GM23248 (cell line): ENCODE results near the gene SCAF4.

Experiments
- EZH2 ChIP-seq: fragments of 200-600 bp; sonication (generic); IDR thresholded peaks from 2 replicates; pipeline ENCODE4 v1.6.1; 2018; ENCODE audit warnings: antibody characterized with exemption, mild to moderate bottlenecking; ENCODE audit not compliant: insufficient read depth, poor library complexity, severe bottlenecking
- EZH2phosphoT487 ChIP-seq: fragments of 200-600 bp; sonication (generic); IDR thresholded peaks from 2 replicates; pipeline ENCODE4 v1.6.1; 2018; ENCODE audit warnings: antibody characterized with exemption, moderate library complexity, mild to moderate bottlenecking, low read depth; ENCODE audit not compliant: insufficient read depth

DNA sequence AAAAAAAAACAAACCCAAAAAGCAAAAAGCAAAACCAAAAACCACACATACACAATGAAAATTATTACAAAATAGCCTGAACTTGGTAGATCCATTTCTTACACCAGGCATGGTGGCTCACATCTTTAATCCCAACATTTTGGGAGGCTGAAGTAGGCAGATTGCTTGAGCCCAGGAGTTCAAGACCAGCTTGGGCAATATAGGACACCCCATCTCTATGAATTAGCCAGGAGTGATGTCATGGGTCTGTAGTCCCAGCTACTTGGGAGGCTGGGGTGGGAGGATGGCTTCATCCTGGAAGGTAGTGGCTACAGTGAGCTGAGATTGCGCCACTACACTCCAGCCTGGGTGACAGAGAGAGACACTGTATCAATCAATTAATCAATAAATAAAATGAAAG is 42.1 kb upstream of the SCAF4 start:
- TF ChIP-seq EZH2 (no peak), EZH2phosphoT487 (no peak)
